Measurements from ENCODE around the gene TSEN54.

- TF ChIP-seq CTCF (IDR thresholded peaks at IDR 0.05 in 4 of 5, conservative IDR thresholded peaks at IDR 0.05 in 1 of 5): no peak
- no peak for TF ChIP-seq POLR2A (IDR thresholded peaks at IDR 0.05)
Observed at GRCh38 chr17:75501378-75502071, 14.8 kb upstream of the TSEN54 start.

All from gastrocnemius medialis (tissue), 4 donors.